H9 (cell line): ENCODE results near the gene THUMPD1. TPM values are rescaled to one million over a fixed set of nuclear protein-coding genes. Genes with fewer than 3 reads are reported as not detected.

Experiments
- DNase-seq: peaks from one replicate; pipeline ENCODE4 v3.0.0-alpha.2; 2017
- H2AFZ ChIP-seq: one replicate; pipeline ENCODE4 v1.6.1; 2013; ENCODE audit warnings: mild to moderate bottlenecking, low read length, control low read depth, moderate library complexity
- H2AK5ac ChIP-seq: 2 replicates; pipeline ENCODE4 v1.6.1; 2013; ENCODE audit warnings: low read length, control low read depth, mixed read lengths; ENCODE audit not compliant: insufficient read length
- H2BK120ac ChIP-seq: one replicate; pipeline ENCODE4 v1.6.1; 2013; ENCODE audit warnings: low read depth, mild to moderate bottlenecking, low read length, control low read depth, inconsistent platforms; ENCODE audit not compliant: poor library complexity, severe bottlenecking
- H2BK12ac ChIP-seq: 2 replicates; pipeline ENCODE4 v1.6.1; 2013; ENCODE audit warnings: low read length, control low read depth, mixed read lengths, low read depth; ENCODE audit not compliant: insufficient read length
- H2BK15ac ChIP-seq: 2 replicates; pipeline ENCODE4 v1.6.1; 2013; ENCODE audit warnings: low read depth, low read length, control low read depth
- H2BK20ac ChIP-seq: one replicate; pipeline ENCODE4 v1.6.1; 2013; ENCODE audit warnings: low read depth, mild to moderate bottlenecking, low read length, control low read depth, inconsistent platforms; ENCODE audit not compliant: poor library complexity, severe bottlenecking
- H2BK5ac ChIP-seq: 2 replicates; pipeline ENCODE4 v1.6.1; 2013; ENCODE audit warnings: low read length, control low read depth, mixed read lengths; ENCODE audit not compliant: insufficient read length
- H3K14ac ChIP-seq: 2 replicates; pipeline ENCODE4 v1.6.1; 2013; ENCODE audit warnings: low read length, control low read depth; ENCODE audit not compliant: insufficient read depth
- H3K18ac ChIP-seq: 2 replicates; pipeline ENCODE4 v1.6.1; 2013; ENCODE audit warnings: low read depth, mild to moderate bottlenecking, mixed read lengths, low read length, control low read depth; ENCODE audit not compliant: insufficient read length
- H3K23ac ChIP-seq: 2 replicates; pipeline ENCODE4 v1.6.1; 2013; ENCODE audit warnings: low read length, control low read depth, mixed read lengths, low read depth; ENCODE audit not compliant: insufficient read length
- H3K23me2 ChIP-seq: 2 replicates; pipeline ENCODE4 v1.6.1; 2013; ENCODE audit warnings: low read depth, mild to moderate bottlenecking, mixed read lengths, low read length, control low read depth; ENCODE audit not compliant: insufficient read length, poor library complexity, severe bottlenecking
- H3K27ac ChIP-seq: 2 replicates; pipeline ENCODE4 v1.5.1; 2013; ENCODE audit warnings: low read length, control low read depth, mixed read lengths, low read depth; ENCODE audit not compliant: insufficient read length
- H3K27me3 ChIP-seq: 2 replicates; pipeline ENCODE4 v1.6.1; 2013; ENCODE audit warnings: low read length, control low read depth, inconsistent platforms; ENCODE audit not compliant: insufficient read depth
- H3K4ac ChIP-seq: 2 replicates; pipeline ENCODE4 v1.6.1; 2013; ENCODE audit warnings: low read depth, mild to moderate bottlenecking, control low read depth, inconsistent platforms, low read length, moderate library complexity
- H3K4me1 ChIP-seq: 2 replicates; pipeline ENCODE4 v1.6.1; 2013; ENCODE audit warnings: low read length, control low read depth, inconsistent platforms; ENCODE audit not compliant: insufficient read depth
- H3K4me2 ChIP-seq: 2 replicates; pipeline ENCODE4 v1.6.1; 2013; ENCODE audit warnings: low read length, control low read depth, mixed read lengths; ENCODE audit not compliant: insufficient read length, insufficient read depth
- H3K56ac ChIP-seq: 2 replicates; pipeline ENCODE4 v1.6.1; 2013; ENCODE audit warnings: low read depth, mild to moderate bottlenecking, mixed read lengths, low read length, control low read depth; ENCODE audit not compliant: insufficient read length
- H3K79me1 ChIP-seq: 2 replicates; pipeline ENCODE4 v1.6.1; 2013; ENCODE audit warnings: low read depth, mild to moderate bottlenecking, moderate library complexity, low read length, control low read depth, inconsistent platforms; ENCODE audit not compliant: insufficient read depth, poor library complexity, severe bottlenecking
- H3K79me2 ChIP-seq: 2 replicates; pipeline ENCODE4 v1.6.1; 2013; ENCODE audit warnings: low read length, control low read depth, inconsistent platforms; ENCODE audit not compliant: insufficient read depth
- H3K9ac ChIP-seq: 2 replicates; pipeline ENCODE4 v1.6.1; 2013; ENCODE audit warnings: low read length, control low read depth, mixed read lengths; ENCODE audit not compliant: insufficient read length; ENCODE audit errors: extremely low read depth
- H3K9me3 ChIP-seq: one replicate; pipeline ENCODE4 v1.6.1; 2013; ENCODE audit warnings: low read depth, low read length, inconsistent platforms; ENCODE audit not compliant: control insufficient read depth
- H3T11ph ChIP-seq: one replicate; pipeline ENCODE4 v1.6.1; 2013; ENCODE audit warnings: mild to moderate bottlenecking, low read length, control low read depth, inconsistent platforms
- H4K20me1 ChIP-seq: one replicate; pipeline ENCODE4 v1.6.1; 2013; ENCODE audit not compliant: control insufficient read depth, insufficient read length, insufficient read depth
- H4K5ac ChIP-seq: 2 replicates; pipeline ENCODE4 v1.6.1; 2013; ENCODE audit warnings: low read depth, mild to moderate bottlenecking, mixed read lengths, low read length, control low read depth; ENCODE audit not compliant: insufficient read length
- H4K8ac ChIP-seq: replicated peaks from 2 replicates; pipeline ENCODE4 v1.6.1; 2013; ENCODE audit warnings: low read length, control low read depth, mixed read lengths, low read depth; ENCODE audit not compliant: insufficient read length
- H4K91ac ChIP-seq: 2 replicates; pipeline ENCODE4 v1.6.1; 2013; ENCODE audit warnings: low read depth, mild to moderate bottlenecking, moderate library complexity, mixed read lengths, low read length, control low read depth; ENCODE audit not compliant: insufficient read length
- H3K27ac Mint-ChIP-seq, 3 experiments: 2 replicates in 2 of 3; 3 replicates in 1 of 3; pipeline ENCODE4 v1.8.0; 2020 to 2021; ENCODE audit warnings: mixed read lengths in 3 of 3, mild to moderate bottlenecking in 1 of 3, moderate library complexity in 1 of 3
- H3K27me3 Mint-ChIP-seq: 2 replicates; pipeline ENCODE4 v1.8.0; 2021; ENCODE audit warnings: low read depth, mild to moderate bottlenecking, moderate library complexity, mixed read lengths
- H3K36me3 Mint-ChIP-seq, 3 experiments: 2 replicates in 2 of 3; 3 replicates in 1 of 3; pipeline ENCODE4 v1.8.0; 2020 to 2021; ENCODE audit warnings: low read depth in 3 of 3, mixed read lengths in 3 of 3; ENCODE audit not compliant: insufficient read depth in 1 of 3
- H3K4me1 Mint-ChIP-seq, 2 experiments: 2 replicates each; pipeline ENCODE4 v1.8.0; 2020; ENCODE audit warnings: mixed read lengths in 2 of 2
- H3K4me3 Mint-ChIP-seq, 2 experiments: 2 replicates in 1 of 2; 3 replicates in 1 of 2; pipeline ENCODE4 v1.8.0; 2020 to 2021; ENCODE audit warnings: mild to moderate bottlenecking in 2 of 2, mixed read lengths in 2 of 2, moderate library complexity in 1 of 2
- H3K9me3 Mint-ChIP-seq, 2 experiments: 2 replicates in 1 of 2; 3 replicates in 1 of 2; pipeline ENCODE4 v1.8.0; 2020; ENCODE audit warnings: mild to moderate bottlenecking in 2 of 2, mixed read lengths in 2 of 2, moderate library complexity in 1 of 2
- CTCF ChIP-seq: fragments of 200-600 bp; sonication (generic); conservative IDR thresholded peaks from 3 replicates; pipeline ENCODE4 v1.8.0; 2021; ENCODE audit warnings: antibody characterized with exemption, mild to moderate bottlenecking
- WGBS: extraction: QIAGEN DNeasy Blood & Tissue Kit; methylation state at CpG from one replicate; pipeline ENCODE4 v1.1.7; 2013; ENCODE audit warnings: missing lambda C conversion rate, low lambda C conversion rate, mixed read lengths; ENCODE audit not compliant: insufficient read length; ENCODE audit errors: extremely low coverage; 5-methylcytosine and 5-hydroxymethylcytosine counted together
- total RNA-seq: library from RNA; stranded (reverse); gene quantifications from 2 replicates; pipeline ENCODE4 v1.2.1, GENCODE V29; 2021

THUMPD1 gene
- total RNA-seq, 1 experiment from 2014 or later: 51.3 TPM

GRCh38 chr16:20727181-20727580 is 14.4 kb downstream of the THUMPD1 start:
- Mint-ChIP-seq H3K27ac (no peak overlapping the region), H3K9me3 (no peaks in the 10 kb centered on the region), H3K36me3 (no peaks in the 10 kb centered on the region), H3K4me3 (no peak overlapping the region), H3K4me1 (no peaks in the 10 kb centered on the region), H3K27me3 (peaks cover 9% of the 10 kb centered on the region)
- no peak overlapping the region for H3K27ac ChIP-seq
- no peaks in the 10 kb centered on the region for H3K23me2 ChIP-seq
- H3K79me1 ChIP-seq: no peaks in the 10 kb centered on the region
- no peak overlapping the region for H4K91ac ChIP-seq
- no peak overlapping the region for H2BK20ac ChIP-seq
- no peak for DNase-seq
- H4K5ac ChIP-seq: no peak overlapping the region
- H2BK120ac ChIP-seq: no peak overlapping the region
- no peak overlapping the region for H2BK5ac ChIP-seq
- no CpG with 5 or more reads among the region's 3 CpGs for WGBS
- H3K4ac ChIP-seq: no peak overlapping the region
- H3K27me3 ChIP-seq: no peaks in the 10 kb centered on the region
- H3K18ac ChIP-seq: no peak overlapping the region
- no peaks in the 10 kb centered on the region for H3K79me2 ChIP-seq
- no peak overlapping the region for H3K9ac ChIP-seq
- no peak overlapping the region for H3K4me2 ChIP-seq
- no peaks in the 10 kb centered on the region for H3K4me1 ChIP-seq
- H3T11ph ChIP-seq: no peak overlapping the region
- no peak for TF ChIP-seq CTCF
- no peak overlapping the region for H2AFZ ChIP-seq
- no peak overlapping the region for H3K56ac ChIP-seq
- H2AK5ac ChIP-seq: no peak overlapping the region
- no peak overlapping the region for H2BK12ac ChIP-seq
- no peak overlapping the region for H4K8ac ChIP-seq
- no peak overlapping the region for H3K14ac ChIP-seq
- no peaks in the 10 kb centered on the region for H4K20me1 ChIP-seq
- no peak overlapping the region for H3K23ac ChIP-seq
- H2BK15ac ChIP-seq: no peak overlapping the region
- no peaks in the 10 kb centered on the region for H3K9me3 ChIP-seq
